T-helper 1 cell (primary cell): Measurements from ENCODE around the gene KRTAP2-4.
"Not testable (repeated sequence)": the region's sequence is repeated elsewhere in the genome, so short reads cannot be mapped to it uniquely, and the experiment has no call there.

Experiments used
- DNase-seq, 5 donors: peaks; one replicate each; pipeline ENCODE4 v3.0.0-alpha.2; 2012 to 2020

KRTAP2-4 gene

DNA sequence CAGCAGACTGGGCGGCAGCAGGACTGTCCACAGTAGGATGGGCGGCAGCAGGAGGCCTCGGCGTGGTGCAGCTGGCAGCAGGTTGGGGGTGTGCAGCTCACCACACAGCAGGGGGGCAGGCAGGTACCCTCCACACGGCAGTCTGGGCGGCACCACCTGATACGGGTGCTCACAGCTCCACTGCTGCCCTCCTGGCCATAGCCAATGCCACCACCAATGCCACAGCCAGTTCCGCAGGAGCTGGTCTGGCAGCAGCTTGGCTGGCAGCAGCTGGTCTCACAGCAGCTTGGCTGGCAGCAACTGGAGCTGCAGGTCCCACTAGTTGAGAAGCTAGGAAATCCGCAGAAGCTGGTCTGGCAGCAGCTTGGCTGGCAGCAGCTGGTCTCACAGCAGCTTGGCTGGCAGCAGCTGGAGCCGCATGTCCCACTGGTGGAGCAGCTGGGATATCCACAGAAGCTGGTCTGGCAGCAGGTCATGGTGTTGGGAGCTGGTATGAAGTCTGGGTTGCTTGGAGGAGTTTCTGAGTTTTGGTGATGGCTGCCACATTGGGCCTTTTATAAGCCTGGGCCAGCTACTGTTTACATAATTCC, 31.2 kb downstream of the KRTAP2-4 start, which contains the start of gene KRTAP1-3:
Gene KRTAP1-3, minus strand, starts transcription at position 529 of the 590 bp plus-strand sequence. Its CDS starts 53 bp downstream, at position 476.
- DNase-seq = not testable (repeated sequence)

- no peak for DNase-seq
Observed at GRCh38 chr17:41029633-41030245, 35.9 kb downstream of the KRTAP2-4 start, which contains the start of gene KRTAP1-4. Gene KRTAP1-4, minus strand, starts transcription at chr17:41030195. Its CDS starts 117 bp downstream, at chr17:41030078.

DNA sequence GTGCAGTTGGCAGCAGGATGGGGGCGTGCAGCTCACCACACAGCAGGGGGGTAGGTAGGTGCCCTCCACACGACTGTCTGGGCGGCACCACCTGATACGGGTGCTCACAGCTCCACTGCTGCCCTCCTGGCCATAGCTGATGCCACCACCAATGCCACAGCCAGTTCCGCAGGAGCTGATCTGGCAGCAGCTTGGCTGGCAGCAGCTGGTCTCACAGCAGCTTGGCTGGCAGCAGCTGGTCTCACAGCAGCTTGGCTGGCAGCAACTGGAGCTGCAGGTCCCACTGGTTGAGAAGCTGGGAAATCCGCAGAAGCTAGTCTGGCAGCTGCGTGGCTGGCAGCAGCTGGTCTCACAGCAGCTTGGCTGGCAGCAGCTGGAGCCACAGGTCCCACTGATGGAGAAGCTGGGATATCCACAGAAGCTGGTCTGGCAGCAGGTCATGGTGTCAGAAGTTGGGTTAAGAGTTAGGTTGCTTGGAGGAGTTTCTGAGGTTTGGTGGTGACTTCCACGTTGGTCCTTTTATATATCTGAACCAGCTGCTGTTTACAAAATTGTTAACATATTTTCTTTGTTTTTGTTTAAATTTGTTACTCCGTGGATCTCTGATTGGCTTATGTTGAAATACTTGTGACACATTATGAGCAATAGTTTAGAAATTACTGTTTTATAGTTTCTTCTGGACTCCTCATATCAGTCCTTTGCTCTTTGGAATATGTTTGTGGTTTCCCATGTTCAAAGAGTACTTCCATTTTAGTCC, 38.8 kb downstream of the KRTAP2-4 start, which contains the start of gene KRTAP1-5:
Gene KRTAP1-5, minus strand, starts transcription at position 494 of the 757 bp plus-strand sequence. Its CDS starts 53 bp downstream, at position 441.
- DNase-seq = no peak

- DNase-seq = no peak
Observed at GRCh38 chr17:41024697-41025096, 41.0 kb downstream of the KRTAP2-4 start.

DNA sequence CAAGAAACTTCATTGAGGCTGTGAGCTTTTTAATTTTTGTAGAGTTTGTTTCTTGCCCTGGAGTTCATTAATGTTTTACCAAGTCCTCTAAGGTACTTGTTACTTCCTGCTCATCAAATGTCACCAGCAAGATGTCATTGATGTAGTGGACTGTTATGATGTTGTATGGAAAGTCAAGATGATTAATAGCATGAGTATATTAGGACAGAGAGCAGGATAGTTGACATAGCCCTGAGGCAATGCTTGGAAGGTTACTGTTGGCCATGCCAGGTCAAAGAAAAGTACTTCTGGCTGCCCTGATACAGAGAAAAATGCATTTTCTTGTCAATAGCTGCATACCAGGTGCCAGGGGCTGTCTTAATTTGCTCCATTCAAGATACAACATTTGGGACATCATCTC, 45.3 kb downstream of the KRTAP2-4 start:
- no peak for DNase-seq

DNA sequence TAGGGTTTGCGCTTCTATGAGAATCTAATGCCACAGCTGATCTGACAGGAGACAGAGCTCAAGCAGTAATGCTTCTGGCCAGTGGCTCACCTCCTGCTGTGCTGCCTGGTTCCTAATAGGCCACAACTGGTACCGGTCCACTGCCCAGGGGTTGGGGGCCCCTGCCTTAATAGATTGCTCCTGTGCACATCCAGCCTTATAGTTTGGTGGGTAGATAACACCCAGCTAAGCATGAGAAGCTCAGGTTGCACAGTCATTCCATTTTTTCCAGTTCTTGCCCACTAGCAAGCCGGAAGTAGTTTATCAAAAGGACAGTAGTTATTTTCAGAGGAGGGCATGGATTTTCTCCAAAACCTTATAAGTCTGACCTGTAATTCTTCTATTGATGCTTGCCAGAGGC, 46.3 kb downstream of the KRTAP2-4 start:
- no peak for DNase-seq

DNA sequence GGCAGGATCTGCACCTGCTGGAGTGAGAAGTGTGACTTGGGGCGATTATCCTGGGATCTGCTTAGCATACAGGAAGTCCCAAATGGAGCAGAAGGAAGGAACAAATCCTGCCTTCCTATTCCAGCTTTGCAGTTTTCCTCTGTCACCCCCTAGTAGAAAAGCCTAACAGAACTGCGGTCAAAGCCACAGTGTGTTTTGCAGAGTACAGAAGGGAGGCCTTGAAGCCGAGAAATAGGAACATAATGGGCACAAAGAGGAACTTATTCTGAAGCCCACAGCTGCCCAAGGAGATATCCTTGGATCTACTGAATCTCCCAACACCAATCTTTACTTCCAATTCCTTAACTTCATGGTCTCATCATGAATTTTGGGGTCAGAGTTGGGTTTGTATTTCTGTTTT, 47.1 kb downstream of the KRTAP2-4 start:
- DNase-seq = no peak

GRCh38 chr17:41016578-41017215, 49.0 kb downstream of the KRTAP2-4 start:
- DNase-seq = no peak

DNA sequence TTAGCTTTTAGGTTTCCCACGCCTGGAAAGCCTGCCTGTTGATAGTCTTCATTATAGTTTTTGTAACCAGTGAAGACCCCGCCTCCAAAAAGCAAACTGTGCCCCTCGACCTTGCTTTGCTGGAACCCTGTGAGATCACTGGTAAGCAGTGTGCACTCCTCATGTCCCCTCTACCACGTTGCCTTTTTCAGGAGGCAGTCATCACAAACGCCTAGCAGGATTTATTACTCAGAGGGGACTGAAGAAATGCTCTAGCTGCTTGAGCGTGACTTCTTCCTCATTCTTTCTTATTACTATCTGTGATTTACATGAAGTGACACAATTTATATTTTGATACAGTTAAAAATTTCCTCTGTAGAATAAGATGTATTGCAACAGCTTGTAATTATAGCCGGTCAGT, 50.2 kb downstream of the KRTAP2-4 start:
- no peak for DNase-seq
